Femur (tissue), 1 donor: ENCODE results near the gene CYP46A1.
A peak's percentile ranks its signal among the peaks of the same experiment; 100 is the strongest.

Experiments used
- DNase-seq: peaks from one replicate; pipeline ENCODE4 v3.0.0-alpha.2; 2017

CYP46A1 gene

GRCh38 chr14:99674776-99675381 is 9.2 kb upstream of the CYP46A1 start:
- no peak for DNase-seq

DNA sequence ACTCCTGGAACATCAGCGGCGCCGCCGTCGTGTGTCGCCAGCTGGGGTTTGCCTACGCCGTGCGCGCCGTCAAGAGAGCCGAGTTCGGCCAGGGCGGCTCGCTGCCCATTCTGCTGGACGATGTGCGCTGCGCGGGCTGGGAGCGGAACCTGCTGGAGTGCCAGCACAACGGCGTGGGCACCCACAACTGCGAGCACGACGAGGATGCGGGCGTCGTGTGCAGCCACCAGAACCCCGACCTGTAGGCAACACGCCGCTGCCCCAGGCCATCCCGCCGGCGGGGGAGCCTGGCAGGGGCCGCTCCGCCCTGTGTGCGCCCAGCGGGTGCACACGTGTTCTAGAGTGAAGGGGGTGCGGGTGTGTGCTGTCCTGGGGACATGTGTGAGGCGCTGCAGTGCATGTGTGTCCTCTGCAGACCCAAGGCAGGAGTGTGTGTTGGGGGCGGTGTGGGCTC is 8.7 kb upstream of the CYP46A1 start:
- no peak for DNase-seq

- peak; percentile 18 for DNase-seq
Observed at GRCh38 chr14:99675951-99676350, 8.1 kb upstream of the CYP46A1 start.

DNA sequence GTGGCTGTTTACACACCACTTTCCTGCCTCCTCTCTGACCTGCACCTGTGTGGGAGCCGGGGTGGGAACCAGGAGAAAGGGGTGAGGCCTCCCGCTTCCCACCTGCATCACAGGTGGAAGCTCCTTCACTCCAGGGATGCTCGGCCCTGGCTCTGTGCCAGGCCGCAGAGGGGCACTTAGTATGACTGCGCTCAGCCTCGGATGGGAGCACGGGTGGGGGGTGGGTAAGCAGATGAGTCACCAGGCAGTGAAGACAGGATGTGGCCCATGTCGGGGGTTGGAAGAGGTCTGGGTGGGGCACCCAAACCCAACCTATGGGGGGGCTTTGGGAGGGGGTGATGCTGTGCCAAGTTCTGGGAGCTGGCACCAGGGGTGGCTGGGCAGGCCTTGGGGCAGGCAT is 7.4 kb upstream of the CYP46A1 start:
- peak; percentile 19 for DNase-seq

GRCh38 chr14:99677231-99678140 is 6.6 kb upstream of the CYP46A1 start:
- peak; percentile 25 for DNase-seq

DNA sequence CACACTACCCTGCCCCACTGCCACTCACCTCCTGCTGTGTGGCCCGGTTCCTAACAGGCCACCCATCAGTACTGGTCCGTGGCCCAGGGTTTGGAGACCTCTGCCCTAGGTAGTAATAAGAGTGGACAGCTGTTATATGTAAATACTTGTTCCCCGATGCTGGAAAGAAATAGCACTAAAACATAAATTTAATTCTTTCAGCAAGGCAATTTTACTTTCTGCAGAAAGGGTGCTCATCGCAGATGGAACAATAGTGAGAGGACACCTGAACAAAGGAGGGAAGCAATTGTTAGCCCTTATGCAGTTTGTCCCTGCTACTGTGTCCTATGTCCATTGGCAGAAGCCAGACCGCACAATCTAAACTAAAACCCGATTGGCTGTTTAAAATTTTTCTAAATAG is 5.9 kb upstream of the CYP46A1 start:
- DNase-seq = no peak

GRCh38 chr14:99679111-99679510 is 5.0 kb upstream of the CYP46A1 start:
- no peak for DNase-seq

GRCh38 chr14:99679543-99679942 is 4.6 kb upstream of the CYP46A1 start:
- DNase-seq = no peak

- DNase-seq = no peak
Observed at GRCh38 chr14:99679996-99680395, 4.1 kb upstream of the CYP46A1 start.

GRCh38 chr14:99681101-99681831 is 2.8 kb upstream of the CYP46A1 start:
- no peak for DNase-seq

- no peak for DNase-seq
Observed at GRCh38 chr14:99681832-99682148, 2.3 kb upstream of the CYP46A1 start.

GRCh38 chr14:99682809-99683618 is 1.1 kb upstream of the CYP46A1 start:
- DNase-seq = peak; percentile 88

- peak; percentile 75 for DNase-seq
Observed at GRCh38 chr14:99684410-99684934, 374 bp downstream of the CYP46A1 start.

- DNase-seq = no peak
Observed at GRCh38 chr14:99685151-99685591, 1.1 kb downstream of the CYP46A1 start.

- no peak for DNase-seq
Observed at GRCh38 chr14:99685596-99685995, 1.5 kb downstream of the CYP46A1 start.

- no peak for DNase-seq
Observed at GRCh38 chr14:99686557-99687283, 2.6 kb downstream of the CYP46A1 start.

DNA sequence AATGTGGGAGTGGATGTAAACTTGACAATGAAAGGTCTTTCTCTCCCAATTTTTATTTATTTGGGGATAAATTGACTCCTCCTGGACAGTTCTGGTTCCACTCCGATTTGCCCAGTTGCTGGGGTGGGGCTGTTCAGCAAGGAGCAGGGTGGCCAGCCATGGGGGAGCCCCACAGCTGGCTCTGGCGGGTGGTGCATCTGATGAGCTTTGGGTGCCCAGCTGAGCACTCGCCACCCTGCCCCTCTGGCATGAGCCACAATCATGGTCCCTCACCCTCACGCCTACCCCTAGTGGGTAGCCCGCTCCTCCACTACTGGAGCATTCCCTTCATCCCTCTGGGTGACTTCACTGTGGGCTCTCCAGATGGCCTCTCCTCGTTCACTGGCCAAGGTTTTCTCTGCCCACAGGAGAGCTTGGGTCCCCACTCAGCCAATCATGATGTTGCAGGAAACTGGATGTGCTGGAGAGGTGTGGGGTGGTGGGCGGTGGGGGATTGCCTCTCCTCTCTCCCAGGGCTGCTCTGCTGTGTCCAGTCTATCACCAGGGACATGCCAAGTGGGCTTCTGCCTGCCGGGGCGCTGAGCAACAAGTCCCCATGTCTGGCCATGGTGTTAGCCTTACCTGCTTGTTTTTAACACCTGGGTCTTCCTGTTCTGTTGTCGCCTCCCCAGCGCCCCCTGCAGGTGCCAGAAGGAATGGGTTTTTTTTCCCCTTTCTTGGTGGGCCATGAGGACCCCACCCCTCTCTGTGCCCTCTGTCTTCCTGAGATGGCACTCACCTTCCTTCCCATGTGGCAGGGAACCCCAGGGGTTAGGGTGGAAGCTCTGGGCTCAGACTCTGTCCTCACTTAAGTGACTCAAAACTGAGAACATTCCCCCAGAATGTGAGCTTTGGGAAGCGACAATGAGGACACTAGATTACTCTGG is 3.4 kb downstream of the CYP46A1 start:
- DNase-seq = no peak

DNA sequence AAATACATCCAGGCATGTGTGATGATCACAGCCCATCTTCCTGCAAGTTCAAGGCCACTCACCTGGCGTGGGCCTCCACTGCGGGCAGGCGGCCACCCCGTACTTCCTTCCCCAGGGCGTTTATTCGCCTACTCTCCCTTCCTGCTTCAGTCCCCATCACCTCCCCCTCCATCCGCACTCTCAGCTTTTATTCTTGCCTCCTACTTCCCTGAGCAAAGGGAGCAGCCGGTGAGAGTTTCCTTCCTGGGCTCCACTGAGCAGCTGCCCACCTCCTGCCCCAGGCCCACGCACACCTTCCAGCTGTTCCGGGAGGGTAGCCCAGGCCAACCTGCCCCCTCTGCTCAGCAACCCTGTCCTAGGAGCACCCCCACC is 4.1 kb downstream of the CYP46A1 start:
- DNase-seq = no peak

DNA sequence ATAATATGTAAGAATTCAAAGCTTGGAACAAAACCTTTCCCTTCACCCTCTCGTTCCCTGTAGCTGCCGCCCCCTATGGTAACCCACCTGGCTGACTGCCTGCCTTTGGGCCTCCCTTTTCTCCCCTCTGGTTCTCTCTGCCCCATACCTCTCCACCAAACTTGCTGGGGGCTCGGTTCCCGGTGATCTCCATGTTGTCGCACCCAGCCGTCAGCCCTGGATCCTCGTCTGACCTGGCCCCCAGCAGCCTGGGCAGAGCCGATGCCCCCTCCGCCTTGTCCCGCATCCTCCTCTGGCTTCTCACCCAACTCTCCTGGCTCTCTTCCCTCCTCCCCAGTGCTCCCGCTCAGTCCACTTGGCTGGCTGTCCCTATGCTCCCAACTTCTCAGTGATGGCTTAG is 4.5 kb downstream of the CYP46A1 start:
- DNase-seq = no peak
